Adrenal gland (tissue), 12 donors: Measurements from ENCODE around the gene BICDL1. TPM values are rescaled to one million over a fixed set of nuclear protein-coding genes. Genes with fewer than 3 reads are reported as not detected.
"Not testable (repeated sequence)": the region's sequence is repeated elsewhere in the genome, so short reads cannot be mapped to it uniquely, and the experiment has no call there.

Experiments
- DNase-seq, 7 donors: peaks; one replicate each; pipeline ENCODE4 v3.0.0-alpha.2; 2019 to 2020
- H3K27ac ChIP-seq, 5 donors: fragments of 200-600 bp; sonication (generic) in 4 of 5; 1 replicate in 3 of 5; 2 replicates in 2 of 5; pipeline versions ENCODE4 v1.5.1 to v1.8.0; 2016 to 2020; ENCODE audit warnings: mild to moderate bottlenecking in 1 of 5
- H3K27me3 ChIP-seq: fragments of 200-600 bp; 2 replicates; pipeline ENCODE4 v1.8.0; 2021
- H3K36me3 ChIP-seq, 2 donors: fragments of 200-600 bp; replicated peaks in 1 of 2; 1 replicate in 1 of 2; 2 replicates in 1 of 2; pipeline versions ENCODE4 v1.5.1 to v1.8.0; 2018 to 2022
- H3K4me1 ChIP-seq, 2 donors: fragments of 200-600 bp; replicated peaks in 1 of 2; 1 replicate in 1 of 2; 2 replicates in 1 of 2; pipeline versions ENCODE4 v1.5.1 to v1.8.0; 2018 to 2021
- H3K4me3 ChIP-seq, 4 donors: fragments of 200-600 bp; sonication (generic) in 3 of 4; one replicate each; pipeline ENCODE4 v1.5.1; 2016 to 2018
- H3K9me3 ChIP-seq, 3 donors: fragments of 200-600 bp; sonication (generic) in 1 of 3; replicated peaks in 1 of 3; 1 replicate in 2 of 3; 2 replicates in 1 of 3; pipeline versions ENCODE4 v1.5.1 to v1.8.0; 2016 to 2021
- CTCF ChIP-seq, 6 experiments: fragments of 450-650 bp in 4 of 6; fragments of 200-600 bp in 2 of 6; sonication (generic) in 1 of 6; IDR thresholded peaks; 1 replicate in 5 of 6; 2 replicates in 1 of 6; pipeline versions ENCODE4 v1.5.1 to v1.8.0; 2016 to 2021; ENCODE audit warnings: antibody characterized with exemption in 6 of 6, mild to moderate bottlenecking in 2 of 6, moderate library complexity in 1 of 6
- POLR2A ChIP-seq, 2 donors: fragments of 450-650 bp; IDR thresholded peaks; one replicate each; pipeline ENCODE4 v1.6.1; 2017; ENCODE audit warnings: antibody characterized with exemption in 2 of 2, mild to moderate bottlenecking in 2 of 2, moderate library complexity in 1 of 2
- WGBS, 4 donors: extraction: QIAGEN DNeasy Blood & Tissue Kit in 2 of 4; methylation state at CpG; one replicate each; pipeline versions ENCODE4 v1.1.5 to v1.1.7; 2013 to 2017; 5-methylcytosine and 5-hydroxymethylcytosine counted together
- intact Hi-C, 2 donors: fragments of 100-400 bp; cut with DNase I; formaldehyde crosslinking; loops; one replicate each; pipeline versions ENCODE4 v1.14.1 to v1.15.0; 2022 to 2023
- polyA plus RNA-seq, 3 donors: library from polyadenylated mRNA; stranded (reverse); fragments of 200-250 nt in 2 of 3; fragments of 350-450 nt in 1 of 3; fragmentation: Illumina TruSeq in 1 of 3; extraction: RNeasy Lipid Tissue Mini Kit (QIAGEN cat#74804) in 1 of 3; gene quantifications; one replicate each; pipeline ENCODE4 v1.2.3, GENCODE V29; 2013 to 2014
- total RNA-seq, 9 donors: library from RNA; depleted of rRNA in 4 of 9; stranded (reverse); fragments of >200 nt in 4 of 9; fragments of 120-200 nt in 1 of 9; fragmentation: NEBNext Ultra II Directional in 1 of 9; extraction: Animal tissue kit (Norgen Biotek cat#: 25700) in 1 of 9; gene quantifications; one replicate each; pipeline versions ENCODE4 v1.1.0 to v1.2.4, GENCODE V29; 2013 to 2023
- donor health status: healthy with polysubstance abuse.
- donor health status: Bipolar disorder and iron deficiency.
- donor health status: DM: yes; HTN: yes; CAD: no.
- donor health status: DM: no; HTN: no; CAD: no.
- donor health status: DM: no; HTN: no; CAD: no.
- donor health status: DM: yes; HTN: yes; CAD: no.

BICDL1 gene
- total and polyA plus RNA-seq, 12 donors, result 0.35 to 24.0 (median 2.7) TPM

DNA sequence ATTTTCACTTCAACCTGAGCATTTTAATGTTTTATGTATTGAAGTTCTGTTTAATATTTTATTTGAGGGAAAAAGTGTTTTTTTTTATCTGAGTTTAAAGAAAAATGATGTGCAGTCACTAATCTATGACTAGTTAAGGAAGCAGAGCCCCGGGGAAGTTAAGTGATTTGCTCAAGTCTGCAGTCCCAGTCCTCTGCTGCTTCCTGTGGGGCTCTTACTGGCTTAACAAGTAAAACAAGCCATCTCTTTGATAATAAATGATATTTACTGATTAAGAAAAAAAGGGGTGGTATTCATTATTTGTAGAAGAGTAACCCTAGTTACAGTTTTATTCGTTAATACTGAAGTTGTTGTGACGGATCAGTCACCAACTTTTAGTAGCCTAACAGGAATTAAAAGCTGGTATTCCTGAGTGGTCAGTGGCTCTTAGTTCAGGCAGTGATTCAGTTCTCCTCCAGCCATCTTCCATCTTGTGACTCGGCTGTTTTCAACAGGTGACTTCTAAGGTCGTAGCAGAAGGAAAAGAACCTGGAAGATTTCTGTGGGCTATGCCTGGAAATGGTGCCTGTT, 21.7 kb downstream of the BICDL1 start:
- Histone ChIP-seq H3K9me3 (no peaks in the 10 kb centered on the region), H3K4me1 (peaks cover 0 to 4% of the 10 kb centered on the region in 2 donors), H3K36me3 (no peaks in the 10 kb centered on the region), H3K27me3 (no peaks in the 10 kb centered on the region), H3K27ac (no peak overlapping the region), H3K4me3 (no peak overlapping the region)
- TF ChIP-seq CTCF (IDR thresholded peaks at IDR 0.05) (no peak), POLR2A (IDR thresholded peaks at IDR 0.05) (no peak)
- WGBS, 4 donors, result 77 to 89% (median 82%) methylated on average over 5 of the region's 5 CpGs
- intact Hi-C loops, result no loop called here
- no peak for DNase-seq

- no peak for DNase-seq
- WGBS, 4 donors, result 81 to 87% (median 83%) methylated on average over 10 of the region's 10 CpGs
- no peak for TF ChIP-seq POLR2A (IDR thresholded peaks at IDR 0.05)
- TF ChIP-seq CTCF (IDR thresholded peaks at IDR 0.05), result no peak
- H3K9me3 ChIP-seq, result no peaks in the 10 kb centered on the region
- intact Hi-C loops, result no loop called here
- H3K36me3 ChIP-seq, result no peaks in the 10 kb centered on the region
- H3K4me1 ChIP-seq, result peaks cover 0 to 4% of the 10 kb centered on the region in 2 donors
- H3K4me3 ChIP-seq, result no peak overlapping the region
- H3K27me3 ChIP-seq, result no peaks in the 10 kb centered on the region
- H3K27ac ChIP-seq, result no peak overlapping the region
Measured at GRCh38 chr12:120012067-120012621, 23.1 kb downstream of the BICDL1 start.

GRCh38 chr12:120013659-120014380, 24.8 kb downstream of the BICDL1 start:
- H3K9me3 ChIP-seq, result no peaks in the 10 kb centered on the region
- H3K4me1 ChIP-seq, result peaks cover 0 to 4% of the 10 kb centered on the region in 2 donors
- 55 to 64% (median 60%) methylated on average over 7 to 9 of the region's 9 CpGs for WGBS, 4 donors
- DNase-seq, result no peak
- no peak overlapping the region for H3K27ac ChIP-seq
- intact Hi-C loops, result no loop called here
- no peak for TF ChIP-seq POLR2A (IDR thresholded peaks at IDR 0.05)
- TF ChIP-seq CTCF (IDR thresholded peaks at IDR 0.05), result no peak
- no peak overlapping the region for H3K4me3 ChIP-seq
- H3K36me3 ChIP-seq, result no peaks in the 10 kb centered on the region
- H3K27me3 ChIP-seq, result no peaks in the 10 kb centered on the region

GRCh38 chr12:120014381-120014735, 25.3 kb downstream of the BICDL1 start:
- intact Hi-C loops, H3K4me1 ChIP-seq, H3K27ac ChIP-seq, H3K9me3 ChIP-seq, H3K27me3 ChIP-seq, H3K4me3 ChIP-seq, DNase-seq, H3K36me3 ChIP-seq: not testable (repeated sequence)
- 93 to 97% (median 94%) methylated on average over 11 of the region's 11 CpGs for WGBS, 4 donors
